Osteoblast (primary cell): ENCODE data around the gene ACSM3. TPM values are rescaled to one million over a fixed set of nuclear protein-coding genes. Genes with fewer than 3 reads are reported as not detected.

Experiments used
- DNase-seq: peaks from one replicate; pipeline ENCODE4 v3.0.0; 2011; ENCODE audit warnings: low spot score, mixed read lengths; ENCODE audit not compliant: insufficient read length; ENCODE audit errors: missing footprints
- H2AFZ ChIP-seq: 2 replicates; pipeline ENCODE4 v1.6.0; 2011; ENCODE audit warnings: mild to moderate bottlenecking, low read length
- H3K27ac ChIP-seq: 2 replicates; pipeline ENCODE4 v1.5.1; 2011; ENCODE audit warnings: mild to moderate bottlenecking, low read depth, low read length, moderate library complexity
- H3K27me3 ChIP-seq: 2 replicates; pipeline ENCODE4 v1.6.0; 2012; ENCODE audit warnings: mild to moderate bottlenecking, control low read depth, inconsistent platforms, low read length, moderate library complexity; ENCODE audit not compliant: insufficient read depth
- H3K36me3 ChIP-seq: 2 replicates; pipeline ENCODE4 v1.5.1; 2011; ENCODE audit warnings: mild to moderate bottlenecking, low read length, control low read depth, moderate library complexity; ENCODE audit not compliant: insufficient read depth
- H3K4me1 ChIP-seq: 2 replicates; pipeline ENCODE4 v1.5.1; 2011; ENCODE audit warnings: mild to moderate bottlenecking, low read length, control low read depth, moderate library complexity; ENCODE audit not compliant: insufficient read depth
- H3K4me2 ChIP-seq: 2 replicates; pipeline ENCODE4 v1.6.0; 2011; ENCODE audit warnings: mild to moderate bottlenecking, low read length; ENCODE audit not compliant: insufficient read depth
- H3K4me3 ChIP-seq: fragments of 200-600 bp; sonication (generic); 3 replicates; pipeline ENCODE4 v1.5.1; 2012; ENCODE audit warnings: mild to moderate bottlenecking, low read length, inconsistent platforms; ENCODE audit not compliant: insufficient read depth
- H3K79me2 ChIP-seq: 2 replicates; pipeline ENCODE4 v1.6.0; 2012; ENCODE audit warnings: mild to moderate bottlenecking, low read length, control low read depth, inconsistent platforms; ENCODE audit not compliant: insufficient read depth
- H3K9me3 ChIP-seq: 2 replicates; pipeline ENCODE4 v1.5.1; 2011; ENCODE audit warnings: low read depth, low read length, control low read depth
- H4K20me1 ChIP-seq: 2 replicates; pipeline ENCODE4 v1.6.0; 2012; ENCODE audit warnings: mild to moderate bottlenecking, low read length, control low read depth; ENCODE audit not compliant: insufficient read depth
- total RNA-seq: library from RNA; depleted of rRNA; stranded (reverse); fragments of >200 nt; gene quantifications from 2 replicates; pipeline ENCODE4 v1.2.3, GENCODE V29; 2012
- TF ChIP-seq, protein P1 (sequence below): IDR thresholded peaks from 2 replicates; pipeline ENCODE4 v1.5.1; 2011; ENCODE audit warnings: mild to moderate bottlenecking, low read depth, low read length, moderate library complexity; ENCODE audit errors: extremely low read depth

ACSM3 gene
- total RNA-seq, 1 donor, result 1.1 TPM

DNA sequence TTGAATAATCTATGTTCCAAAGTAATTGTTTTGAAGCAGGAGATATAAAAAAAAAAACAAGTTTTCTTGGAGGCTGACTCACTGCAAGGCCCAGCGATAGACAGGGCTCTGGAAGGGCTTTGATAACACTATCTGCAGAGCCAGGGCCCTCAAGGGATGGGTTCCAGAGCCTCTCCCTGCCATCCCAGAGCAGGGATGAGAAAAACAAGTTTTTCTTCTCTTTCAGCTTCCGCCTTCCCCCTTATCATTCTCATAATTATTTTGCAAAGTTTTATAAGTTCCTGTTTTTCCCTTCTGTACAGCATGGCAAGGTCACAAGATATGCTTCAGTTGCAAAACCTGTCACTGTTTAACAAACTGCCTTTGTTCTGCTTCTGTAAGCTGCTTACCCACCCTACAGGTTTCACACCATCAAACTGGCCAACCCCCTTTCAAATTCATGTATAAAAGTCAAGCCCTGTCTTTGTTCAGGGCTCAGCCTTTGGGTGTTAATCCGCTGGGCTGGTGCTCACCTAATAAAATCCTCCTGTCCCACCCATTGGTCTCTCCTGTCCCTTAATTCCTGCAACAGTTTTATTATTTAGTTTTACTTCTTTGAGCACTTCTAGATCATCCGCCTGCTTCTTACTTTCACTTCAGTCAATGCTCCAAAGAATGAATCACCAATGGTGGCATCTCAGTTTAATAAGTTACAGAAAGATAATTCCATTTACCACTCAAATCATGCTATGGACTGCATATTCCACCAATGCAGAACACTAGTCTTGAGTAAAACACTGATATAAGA, 16.6 kb upstream of the ACSM3 start:
- no peaks in the 10 kb centered on the region for H3K4me1 ChIP-seq

DNA sequence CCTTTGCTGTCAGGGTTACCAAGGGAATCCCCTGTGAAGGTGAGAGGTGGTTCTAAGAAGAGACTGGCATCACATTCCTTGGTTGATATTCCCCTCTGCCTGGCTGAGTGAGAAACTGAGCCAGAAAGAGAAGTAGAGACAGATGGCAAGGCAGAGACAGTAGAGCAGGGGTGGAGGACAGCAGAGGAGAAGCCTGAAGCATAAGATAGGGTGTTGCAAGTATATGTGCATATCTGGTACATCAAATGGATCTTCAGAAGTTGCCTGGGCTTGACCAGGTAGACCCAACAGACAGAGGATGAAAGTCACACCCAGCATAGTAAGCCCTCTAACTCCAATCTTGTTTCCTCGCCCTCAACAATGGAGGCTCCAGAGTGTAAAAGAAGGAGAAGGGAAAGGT, 14.3 kb upstream of the ACSM3 start:
- Histone ChIP-seq H3K9me3 (no peaks in the 10 kb centered on the region), H2AFZ (no peak overlapping the region), H3K36me3 (no peaks in the 10 kb centered on the region), H3K4me1 (no peaks in the 10 kb centered on the region), H3K4me3 (no peak overlapping the region), H4K20me1 (no peaks in the 10 kb centered on the region), H3K79me2 (no peaks in the 10 kb centered on the region), H3K27me3 (peaks cover 3% of the 10 kb centered on the region), H3K4me2 (no peak overlapping the region), H3K27ac (no peak overlapping the region)
- DNase-seq, result no peak
- TF ChIP-seq, protein P1, sequence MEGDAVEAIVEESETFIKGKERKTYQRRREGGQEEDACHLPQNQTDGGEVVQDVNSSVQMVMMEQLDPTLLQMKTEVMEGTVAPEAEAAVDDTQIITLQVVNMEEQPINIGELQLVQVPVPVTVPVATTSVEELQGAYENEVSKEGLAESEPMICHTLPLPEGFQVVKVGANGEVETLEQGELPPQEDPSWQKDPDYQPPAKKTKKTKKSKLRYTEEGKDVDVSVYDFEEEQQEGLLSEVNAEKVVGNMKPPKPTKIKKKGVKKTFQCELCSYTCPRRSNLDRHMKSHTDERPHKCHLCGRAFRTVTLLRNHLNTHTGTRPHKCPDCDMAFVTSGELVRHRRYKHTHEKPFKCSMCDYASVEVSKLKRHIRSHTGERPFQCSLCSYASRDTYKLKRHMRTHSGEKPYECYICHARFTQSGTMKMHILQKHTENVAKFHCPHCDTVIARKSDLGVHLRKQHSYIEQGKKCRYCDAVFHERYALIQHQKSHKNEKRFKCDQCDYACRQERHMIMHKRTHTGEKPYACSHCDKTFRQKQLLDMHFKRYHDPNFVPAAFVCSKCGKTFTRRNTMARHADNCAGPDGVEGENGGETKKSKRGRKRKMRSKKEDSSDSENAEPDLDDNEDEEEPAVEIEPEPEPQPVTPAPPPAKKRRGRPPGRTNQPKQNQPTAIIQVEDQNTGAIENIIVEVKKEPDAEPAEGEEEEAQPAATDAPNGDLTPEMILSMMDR, result no peak

More for the DNA sequence above, 16.6 kb upstream of the ACSM3 start:
- TF ChIP-seq, protein P1, result no peak
- H3K27me3 ChIP-seq, result peaks cover under 1% of the 10 kb centered on the region
- no peak overlapping the region for H3K4me2 ChIP-seq
- no peaks in the 10 kb centered on the region for H3K36me3 ChIP-seq
- H3K79me2 ChIP-seq, result no peaks in the 10 kb centered on the region
- no peak for DNase-seq
- no peaks in the 10 kb centered on the region for H3K9me3 ChIP-seq
- no peaks in the 10 kb centered on the region for H4K20me1 ChIP-seq
- H3K4me3 ChIP-seq, result no peak overlapping the region
- H2AFZ ChIP-seq, result no peak overlapping the region
- no peak overlapping the region for H3K27ac ChIP-seq

DNA sequence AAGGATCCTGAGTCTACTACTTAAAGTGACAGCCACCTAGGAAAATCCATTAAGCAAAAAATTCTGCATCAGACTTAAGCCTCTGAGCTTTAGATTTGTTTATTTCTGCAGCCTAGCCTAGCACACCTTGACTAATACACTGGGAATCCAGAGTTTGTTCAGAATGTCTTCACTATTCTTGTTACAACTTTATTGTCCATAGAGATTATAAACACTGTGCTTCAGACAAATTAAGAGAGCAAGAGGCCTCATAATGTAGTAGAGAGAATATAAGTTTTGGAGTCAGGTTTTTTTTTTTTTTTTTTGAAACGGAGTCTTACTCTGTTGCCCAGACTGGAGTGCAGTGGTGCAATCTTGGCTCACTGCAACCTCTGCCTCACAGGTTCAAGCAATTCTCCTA, 13.3 kb upstream of the ACSM3 start:
- TF ChIP-seq, protein P1, result no peak
- no peak overlapping the region for H3K27ac ChIP-seq
- no peaks in the 10 kb centered on the region for H3K4me1 ChIP-seq
- no peak for DNase-seq
- no peaks in the 10 kb centered on the region for H3K36me3 ChIP-seq
- H4K20me1 ChIP-seq, result no peaks in the 10 kb centered on the region
- no peaks in the 10 kb centered on the region for H3K79me2 ChIP-seq
- H3K27me3 ChIP-seq, result peaks cover 3% of the 10 kb centered on the region
- H3K4me2 ChIP-seq, result no peak overlapping the region
- H3K9me3 ChIP-seq, result no peaks in the 10 kb centered on the region
- H2AFZ ChIP-seq, result no peak overlapping the region
- H3K4me3 ChIP-seq, result no peak overlapping the region

DNA sequence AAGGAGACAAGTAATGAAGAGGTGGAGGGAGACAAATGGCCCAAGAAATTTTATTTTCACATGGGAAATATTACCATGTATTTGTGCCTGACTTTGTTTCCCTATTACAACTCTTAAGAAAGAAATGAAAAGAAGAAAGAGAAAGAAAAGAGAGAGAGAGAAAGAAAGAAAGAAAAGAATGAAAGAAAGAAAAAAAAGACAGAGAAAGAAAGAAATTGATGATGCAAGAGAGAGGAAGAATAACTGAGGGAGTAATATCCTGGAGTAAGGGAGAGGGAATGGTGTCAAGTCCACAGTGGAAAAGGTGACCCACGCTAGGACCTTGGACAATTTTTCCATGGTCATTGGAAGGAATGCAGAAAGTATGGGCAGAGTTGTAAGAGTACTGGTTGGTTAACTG, 10.1 kb upstream of the ACSM3 start:
- H3K36me3 ChIP-seq, result no peaks in the 10 kb centered on the region
- TF ChIP-seq, protein P1, result no peak
- no peak overlapping the region for H3K27ac ChIP-seq
- no peak overlapping the region for H2AFZ ChIP-seq
- no peak overlapping the region for H3K4me2 ChIP-seq
- H3K4me3 ChIP-seq, result no peak overlapping the region
- no peaks in the 10 kb centered on the region for H3K4me1 ChIP-seq
- H3K79me2 ChIP-seq, result no peaks in the 10 kb centered on the region
- H3K9me3 ChIP-seq, result no peaks in the 10 kb centered on the region
- H4K20me1 ChIP-seq, result no peaks in the 10 kb centered on the region
- DNase-seq, result no peak
- peaks cover 3% of the 10 kb centered on the region for H3K27me3 ChIP-seq
